HEK293 (cell line): ENCODE data around the gene MFSD11.

Experiments used
- FEZF1 ChIP-seq: fragments of 450-650 bp; formaldehyde crosslinking; IDR thresholded peaks from 2 replicates; pipeline ENCODE4 v1.5.1; 2016; ENCODE audit warnings: missing biosample characterization, missing genetic modification characterization
- IKZF3 ChIP-seq: fragments of 450-650 bp; IDR thresholded peaks from 2 replicates; pipeline ENCODE4 v1.5.0; 2018; ENCODE audit warnings: missing biosample characterization, mild to moderate bottlenecking, missing genetic modification characterization, moderate library complexity
- KLF8 ChIP-seq: fragments of 450-650 bp; formaldehyde crosslinking; IDR thresholded peaks from 2 replicates; pipeline ENCODE4 v1.5.1; 2016; ENCODE audit warnings: missing biosample characterization, missing genetic modification characterization
- MYNN ChIP-seq: fragments of 450-650 bp; formaldehyde crosslinking; IDR thresholded peaks from 2 replicates; pipeline ENCODE4 v1.5.1; 2016; ENCODE audit warnings: missing biosample characterization, missing genetic modification characterization, borderline replicate concordance
- OSR2 ChIP-seq: fragments of 450-650 bp; formaldehyde crosslinking; IDR thresholded peaks from 2 replicates; pipeline ENCODE4 v1.5.1; 2016; ENCODE audit warnings: missing biosample characterization, missing genetic modification characterization
- PATZ1 ChIP-seq: fragments of 450-650 bp; formaldehyde crosslinking; IDR thresholded peaks from 2 replicates; pipeline ENCODE4 v1.5.1; 2016; ENCODE audit warnings: missing biosample characterization, missing genetic modification characterization
- PRDM1 ChIP-seq: fragments of 450-650 bp; formaldehyde crosslinking; IDR thresholded peaks from 2 replicates; pipeline ENCODE4; 2016; ENCODE audit warnings: missing biosample characterization, missing genetic modification characterization
- PRDM2 ChIP-seq: fragments of 450-650 bp; formaldehyde crosslinking; IDR thresholded peaks from 2 replicates; pipeline ENCODE4 v1.5.1; 2016; ENCODE audit warnings: missing biosample characterization, missing genetic modification characterization, borderline replicate concordance
- SP3 ChIP-seq: fragments of 450-650 bp; formaldehyde crosslinking; IDR thresholded peaks from 2 replicates; pipeline ENCODE4 v1.5.1; 2016; ENCODE audit warnings: missing biosample characterization, missing genetic modification characterization
- WT1 ChIP-seq: fragments of 450-650 bp; formaldehyde crosslinking; IDR thresholded peaks from 2 replicates; pipeline ENCODE4 v1.5.1; 2016; ENCODE audit warnings: missing biosample characterization, missing genetic modification characterization
- ZBTB6 ChIP-seq: fragments of 450-650 bp; formaldehyde crosslinking; IDR thresholded peaks from 2 replicates; pipeline ENCODE4 v1.5.1; 2017; ENCODE audit warnings: missing biosample characterization, missing genetic modification characterization
- ZNF121 ChIP-seq: fragments of 450-650 bp; formaldehyde crosslinking; IDR thresholded peaks from 2 replicates; pipeline ENCODE4 v1.5.1; 2016; ENCODE audit warnings: missing biosample characterization, missing genetic modification characterization
- ZNF19 ChIP-seq: fragments of 450-650 bp; formaldehyde crosslinking; IDR thresholded peaks from 2 replicates; pipeline ENCODE4; 2016; ENCODE audit warnings: missing biosample characterization, missing genetic modification characterization, low read depth
- ZNF2 ChIP-seq: fragments of 450-650 bp; formaldehyde crosslinking; IDR thresholded peaks from 2 replicates; pipeline ENCODE4 v1.5.1; 2016; ENCODE audit warnings: missing biosample characterization, missing genetic modification characterization
- ZNF292 ChIP-seq: fragments of 450-650 bp; formaldehyde crosslinking; IDR thresholded peaks from 2 replicates; pipeline ENCODE4 v1.5.1; 2016; ENCODE audit warnings: low read depth, missing biosample characterization, missing genetic modification characterization, borderline replicate concordance
- ZNF354C ChIP-seq: fragments of 450-650 bp; formaldehyde crosslinking; IDR thresholded peaks from 2 replicates; pipeline ENCODE4 v1.5.1; 2016; ENCODE audit warnings: missing biosample characterization, missing genetic modification characterization, low read depth, borderline replicate concordance
- ZNF362 ChIP-seq: fragments of 450-650 bp; formaldehyde crosslinking; IDR thresholded peaks from 2 replicates; pipeline ENCODE4 v1.5.1; 2016; ENCODE audit warnings: missing biosample characterization, missing genetic modification characterization
- ZNF37A ChIP-seq: fragments of 450-650 bp; IDR thresholded peaks from 2 replicates; pipeline ENCODE4 v1.5.1; 2018; ENCODE audit warnings: missing biosample characterization, missing genetic modification characterization
- ZNF416 ChIP-seq: fragments of 450-650 bp; formaldehyde crosslinking; IDR thresholded peaks from 2 replicates; pipeline ENCODE4 v1.5.1; 2016; ENCODE audit warnings: missing biosample characterization, missing genetic modification characterization
- ZNF449 ChIP-seq: fragments of 450-650 bp; formaldehyde crosslinking; IDR thresholded peaks from 2 replicates; pipeline ENCODE4 v1.5.1; 2017; ENCODE audit warnings: missing biosample characterization, mild to moderate bottlenecking, missing genetic modification characterization, moderate library complexity
- ZNF488 ChIP-seq: fragments of 450-650 bp; formaldehyde crosslinking; IDR thresholded peaks from 2 replicates; pipeline ENCODE4 v1.5.1; 2016; ENCODE audit warnings: missing biosample characterization, missing genetic modification characterization
- ZNF645 ChIP-seq: fragments of 450-650 bp; formaldehyde crosslinking; IDR thresholded peaks from 2 replicates; pipeline ENCODE4; 2016; ENCODE audit warnings: missing biosample characterization, missing genetic modification characterization
- ZNF658 ChIP-seq: fragments of 450-650 bp; formaldehyde crosslinking; IDR thresholded peaks from 2 replicates; pipeline ENCODE4; 2016; ENCODE audit warnings: missing biosample characterization, missing genetic modification characterization
- ZNF837 ChIP-seq: fragments of 450-650 bp; formaldehyde crosslinking; IDR thresholded peaks from 2 replicates; pipeline ENCODE4 v1.5.1; 2016; ENCODE audit warnings: missing biosample characterization, missing genetic modification characterization
- ZSCAN16 ChIP-seq: fragments of 450-650 bp; formaldehyde crosslinking; IDR thresholded peaks from 2 replicates; pipeline ENCODE4 v1.5.1; 2016; ENCODE audit warnings: missing biosample characterization, missing genetic modification characterization

MFSD11 gene

GRCh38 chr17:76737676-76738467, at the start of gene MFSD11 (continued):
- TF ChIP-seq PRDM1 (tag by site-specific recombination) = no peak
- peak; percentile 76; the same call in 1 of the 2 replicates for TF ChIP-seq ZBTB6 (tag by site-specific recombination)
- TF ChIP-seq IKZF3 (tag by site-specific recombination) = peak; percentile 66; the same call in 1 of the 2 replicates
- TF ChIP-seq ZNF121 (tag by site-specific recombination) = no peak; the same call in 1 of the 2 replicates
- TF ChIP-seq ZNF645 (tag by site-specific recombination) = no peak
- TF ChIP-seq ZNF292 (tag by site-specific recombination) = no peak
- TF ChIP-seq ZNF658 = no peak
- peak; percentile 20; the same call in 1 of the 2 replicates for TF ChIP-seq OSR2 (tag by site-specific recombination)
- peak; percentile 91 for TF ChIP-seq SP3
- peak; percentile 97 for TF ChIP-seq ZNF362
- TF ChIP-seq ZNF37A = no peak
- TF ChIP-seq FEZF1 (tag by site-specific recombination) = peak; percentile 10
- TF ChIP-seq ZNF837 (tag by site-specific recombination) = no peak
- no peak for TF ChIP-seq ZNF416
- no peak for TF ChIP-seq ZNF488 (tag by site-specific recombination)
- TF ChIP-seq PATZ1 (tag by site-specific recombination) = peak; percentile 99
- TF ChIP-seq MYNN (tag by site-specific recombination) = no peak; the same call in 1 of the 2 replicates
- TF ChIP-seq ZNF19 (tag by site-specific recombination) = no peak
- TF ChIP-seq ZNF354C (tag by site-specific recombination) = no peak
- TF ChIP-seq ZNF449 (tag by site-specific recombination) = no peak; the same call in 1 of the 2 replicates
- peak; percentile 42; the same call in 1 of the 2 replicates for TF ChIP-seq ZNF2 (tag by site-specific recombination)
- TF ChIP-seq WT1 (tag by site-specific recombination) = peak; percentile 23
- peak; percentile 59; the same call in 1 of the 2 replicates for TF ChIP-seq ZSCAN16 (tag by site-specific recombination)
- TF ChIP-seq KLF8 (tag by site-specific recombination) = peak; percentile 75; the same call in 1 of the 2 replicates
- no peak for TF ChIP-seq PRDM2
